Neural progenitor cell (in vitro differentiated cells): Measurements from ENCODE around the gene RER1. TPM values are rescaled to one million over a fixed set of nuclear protein-coding genes. Genes with fewer than 3 reads are reported as not detected.

Experiments used
- DNase-seq: peaks from one replicate; pipeline ENCODE4 v3.0.0-alpha.2; 2016; ENCODE audit warnings: low spot score
- H2AFZ ChIP-seq: fragments of 200-600 bp; sonication (generic); replicated peaks from 2 replicates; pipeline ENCODE4 v1.6.1; 2016; ENCODE audit warnings: antibody characterized with exemption
- H3F3A ChIP-seq: fragments of 200-600 bp; sonication (generic); 2 replicates; pipeline ENCODE4 v1.6.1; 2016; ENCODE audit warnings: antibody characterized with exemption, low read depth
- H3K27ac ChIP-seq: fragments of 200-600 bp; sonication (generic); 2 replicates; pipeline ENCODE4 v1.5.1; 2016; ENCODE audit warnings: mild to moderate bottlenecking
- H3K27me3 ChIP-seq: fragments of 200-600 bp; sonication (generic); 2 replicates; pipeline ENCODE4 v1.6.1; 2016; ENCODE audit warnings: mild to moderate bottlenecking, moderate library complexity
- H3K36me3 ChIP-seq: fragments of 200-600 bp; sonication (generic); 2 replicates; pipeline ENCODE4 v1.5.1; 2016
- H3K4me1 ChIP-seq: fragments of 200-600 bp; sonication (generic); 2 replicates; pipeline ENCODE4 v1.6.1; 2016; ENCODE audit warnings: mixed run types
- H3K4me2 ChIP-seq: fragments of 200-600 bp; sonication (generic); 2 replicates; pipeline ENCODE4 v1.6.1; 2016
- H3K4me3 ChIP-seq: fragments of 200-600 bp; sonication (generic); 2 replicates; pipeline ENCODE4 v1.5.1; 2016
- H3K79me2 ChIP-seq: fragments of 200-600 bp; sonication (generic); 2 replicates; pipeline ENCODE4 v1.6.1; 2016; ENCODE audit warnings: low read depth
- H3K9ac ChIP-seq: fragments of 200-600 bp; sonication (generic); 2 replicates; pipeline ENCODE4 v1.6.1; 2016
- H3K9me3 ChIP-seq: fragments of 200-600 bp; sonication (generic); 2 replicates; pipeline ENCODE4 v1.5.1; 2016; ENCODE audit warnings: low read depth
- H4K20me1 ChIP-seq: fragments of 200-600 bp; sonication (generic); 2 replicates; pipeline ENCODE4 v1.6.1; 2016; ENCODE audit warnings: low read depth
- H3K27ac Mint-ChIP-seq: 3 replicates; pipeline ENCODE4 v1.8.0; 2021; ENCODE audit warnings: mixed read lengths
- H3K27me3 Mint-ChIP-seq: 2 replicates; pipeline ENCODE4 v1.8.0; 2022; ENCODE audit warnings: low read depth, mild to moderate bottlenecking, inconsistent platforms, moderate library complexity, mixed read lengths; ENCODE audit not compliant: insufficient read depth
- H3K36me3 Mint-ChIP-seq: 3 replicates; pipeline ENCODE4 v1.8.0; 2021; ENCODE audit warnings: mixed read lengths
- H3K4me1 Mint-ChIP-seq: 3 replicates; pipeline ENCODE4 v1.8.0; 2021; ENCODE audit warnings: mixed read lengths
- H3K4me3 Mint-ChIP-seq: 3 replicates; pipeline ENCODE4 v1.8.0; 2021; ENCODE audit warnings: mild to moderate bottlenecking, moderate library complexity, mixed read lengths
- H3K9me3 Mint-ChIP-seq: 3 replicates; pipeline ENCODE4 v1.8.0; 2020; ENCODE audit warnings: mixed read lengths
- CTCF ChIP-seq: fragments of 200-600 bp; sonication (generic); IDR thresholded peaks from 2 replicates; pipeline ENCODE4 v1.5.1; 2017; ENCODE audit warnings: antibody characterized with exemption, mild to moderate bottlenecking
- EZH2 ChIP-seq: fragments of 200-600 bp; sonication (generic); IDR thresholded peaks from 2 replicates; pipeline ENCODE4 v1.6.1; 2017; ENCODE audit warnings: antibody characterized with exemption, mild to moderate bottlenecking, moderate library complexity
- EZH2phosphoT487 ChIP-seq: fragments of 200-600 bp; sonication (generic); IDR thresholded peaks from 2 replicates; pipeline ENCODE4 v1.6.1; 2017; ENCODE audit warnings: antibody characterized with exemption
- total RNA-seq: library from RNA; depleted of rRNA; stranded (reverse); fragments of >200 nt; gene quantifications from 2 replicates; pipeline ENCODE4 v1.2.3, GENCODE V29; 2015; ENCODE audit warnings: low replicate concordance

The RER1 gene
- total RNA-seq, 1 donor from 2014 or later = 39.1 TPM

- H3K27me3 ChIP-seq = no peaks in the 10 kb centered on the region
- H3K4me3 ChIP-seq = no peak overlapping the region
- H3K79me2 ChIP-seq = no peaks in the 10 kb centered on the region
- Mint-ChIP-seq H3K9me3 (no peaks in the 10 kb centered on the region), H3K4me3 (no peak overlapping the region), H3K27ac (no peak overlapping the region), H3K27me3 (peaks cover 6% of the 10 kb centered on the region), H3K4me1 (peaks cover 2% of the 10 kb centered on the region), H3K36me3 (peaks cover 19% of the 10 kb centered on the region)
- H3K4me1 ChIP-seq = no peaks in the 10 kb centered on the region
- H3K4me2 ChIP-seq = no peak overlapping the region
- H3F3A ChIP-seq = peaks cover 34% of the 10 kb centered on the region
- no peak overlapping the region for H3K27ac ChIP-seq
- TF ChIP-seq EZH2 (no peak), EZH2phosphoT487 (no peak), CTCF (no peak)
- no peak overlapping the region for H2AFZ ChIP-seq
- H4K20me1 ChIP-seq = peaks cover 4% of the 10 kb centered on the region
- H3K9me3 ChIP-seq = no peaks in the 10 kb centered on the region
- H3K36me3 ChIP-seq = no peaks in the 10 kb centered on the region
- DNase-seq = no peak
- no peak overlapping the region for H3K9ac ChIP-seq
These were observed 12.7 kb downstream of the RER1 start for GRCh38 chr1:2404142-2404889.

- Histone ChIP-seq H2AFZ (no peak overlapping the region), H3K4me3 (no peak overlapping the region), H3K36me3 (no peaks in the 10 kb centered on the region), H3K79me2 (no peaks in the 10 kb centered on the region), H3F3A (peaks cover 28% of the 10 kb centered on the region), H3K9ac (no peak overlapping the region), H4K20me1 (peaks cover 4% of the 10 kb centered on the region), H3K27me3 (no peaks in the 10 kb centered on the region), H3K4me1 (no peaks in the 10 kb centered on the region), H3K9me3 (no peaks in the 10 kb centered on the region), H3K27ac (no peak overlapping the region), H3K4me2 (no peak overlapping the region)
- Mint-ChIP-seq H3K9me3 (no peaks in the 10 kb centered on the region), H3K27me3 (peaks cover 6% of the 10 kb centered on the region), H3K4me1 (peaks cover 2% of the 10 kb centered on the region), H3K4me3 (no peak overlapping the region), H3K27ac (no peak overlapping the region), H3K36me3 (peaks cover 16% of the 10 kb centered on the region)
- no peak for TF ChIP-seq CTCF
- TF ChIP-seq EZH2phosphoT487 = no peak
- no peak for TF ChIP-seq EZH2
- DNase-seq = no peak
These were observed 13.4 kb downstream of the RER1 start for GRCh38 chr1:2404890-2405511.

GRCh38 chr1:2405588-2406295, 14.1 kb downstream of the RER1 start:
- Histone ChIP-seq H3K27ac (no peak overlapping the region), H3K4me2 (no peak overlapping the region), H2AFZ (no peak overlapping the region), H3K4me3 (no peak overlapping the region), H3K27me3 (no peaks in the 10 kb centered on the region), H3F3A (peaks cover 21% of the 10 kb centered on the region), H3K9ac (no peak overlapping the region), H3K4me1 (no peaks in the 10 kb centered on the region), H3K9me3 (no peaks in the 10 kb centered on the region), H4K20me1 (peaks cover 4% of the 10 kb centered on the region), H3K79me2 (peaks cover 1% of the 10 kb centered on the region), H3K36me3 (no peaks in the 10 kb centered on the region)
- Mint-ChIP-seq H3K36me3 (peaks cover 15% of the 10 kb centered on the region), H3K27me3 (peaks cover 6% of the 10 kb centered on the region), H3K4me3 (no peak overlapping the region), H3K27ac (no peak overlapping the region), H3K4me1 (peaks cover 2% of the 10 kb centered on the region), H3K9me3 (no peaks in the 10 kb centered on the region)
- DNase-seq = no peak
- no peak for TF ChIP-seq EZH2
- no peak for TF ChIP-seq EZH2phosphoT487
- no peak for TF ChIP-seq CTCF
